IMR-90 (cell line): ENCODE data around the gene VIPR1. TPM values are rescaled to one million over a fixed set of nuclear protein-coding genes. Genes with fewer than 3 reads are reported as not detected.

Source experiments
- ATAC-seq: fragments of 200-7000 bp; cut with Tn5 transposase; 2 replicates; pipeline ENCODE4 v1.9.1; 2020; ENCODE audit warnings: low read depth, mild to moderate bottlenecking, moderate library complexity
- BruUV-seq: library from RNA; stranded (reverse); fragments of 400-500 nt; replicated peaks from 2 replicates; lab custom pipeline; 2021; lab: Mats Ljungman, UMichigan
- CTCF ChIA-PET: fragments of 300-600 bp; formaldehyde crosslinking; extraction: SDS; loops from one replicate; lab custom pipeline; 2021; ENCODE audit warnings: antibody characterized with exemption; lab: Yijun Ruan, JAX
- POLR2A ChIA-PET: fragments of 300-600 bp; sonication (Branson Sonifier 250); formaldehyde crosslinking; loops from one replicate; lab custom pipeline; 2022; ENCODE audit warnings: antibody characterized with exemption; ENCODE audit not compliant: unreplicated experiment; lab: Charles Lee
- DNase-seq: peaks from one replicate; pipeline ENCODE4 v3.0.0; 2013
- H2AFZ ChIP-seq: replicated peaks from 2 replicates; pipeline ENCODE3; 2013; ENCODE audit warnings: low read length, mild to moderate bottlenecking; ENCODE audit not compliant: poor library complexity
- H2AK5ac ChIP-seq: 2 replicates; pipeline ENCODE4 v1.6.1; 2013; ENCODE audit warnings: low read depth, low read length, inconsistent platforms
- H2AK9ac ChIP-seq: replicated peaks from 2 replicates; pipeline ENCODE3; 2013; ENCODE audit warnings: mild to moderate bottlenecking, low read depth, low read length, moderate library complexity; ENCODE audit not compliant: poor library complexity
- H2BK120ac ChIP-seq: 2 replicates; pipeline ENCODE4 v1.6.1; 2013; ENCODE audit warnings: low read depth, low read length, inconsistent platforms
- H2BK15ac ChIP-seq: 3 replicates; pipeline ENCODE4 v1.6.1; 2013; ENCODE audit warnings: low read depth, low read length, inconsistent platforms
- H2BK20ac ChIP-seq: 2 replicates; pipeline ENCODE4 v1.6.1; 2013; ENCODE audit warnings: low read depth, mild to moderate bottlenecking, inconsistent platforms, low read length, moderate library complexity
- H2BK5ac ChIP-seq: 2 replicates; pipeline ENCODE4 v1.6.1; 2013; ENCODE audit warnings: mild to moderate bottlenecking, low read depth, low read length, inconsistent platforms; ENCODE audit not compliant: poor library complexity, severe bottlenecking
- H3K14ac ChIP-seq: replicated peaks from 2 replicates; pipeline ENCODE4 v1.6.1; 2013; ENCODE audit warnings: low read depth, low read length, inconsistent platforms
- H3K18ac ChIP-seq: 2 replicates; pipeline ENCODE4 v1.6.1; 2013; ENCODE audit warnings: low read depth, low read length, control low read depth
- H3K23ac ChIP-seq: 2 replicates; pipeline ENCODE4 v1.6.1; 2013; ENCODE audit warnings: low read depth, low read length, inconsistent platforms
- H3K27ac ChIP-seq: 2 replicates; pipeline ENCODE4 v1.5.1; 2013; ENCODE audit warnings: mild to moderate bottlenecking, control low read depth, low read length; ENCODE audit not compliant: insufficient read depth
- H3K27me3 ChIP-seq: 2 replicates; pipeline ENCODE4 v1.6.1; 2013; ENCODE audit warnings: low read length; ENCODE audit not compliant: control insufficient read depth, insufficient read depth
- H3K36me3 ChIP-seq: 2 replicates; pipeline ENCODE4 v1.6.1; 2013; ENCODE audit warnings: low read length, mixed read lengths; ENCODE audit not compliant: control insufficient read depth, insufficient read depth
- H3K4ac ChIP-seq: 2 replicates; pipeline ENCODE4 v1.6.1; 2013; ENCODE audit warnings: low read depth, low read length, inconsistent platforms
- H3K4me1 ChIP-seq: 2 replicates; pipeline ENCODE4 v1.6.1; 2013; ENCODE audit warnings: low read length, mixed read lengths; ENCODE audit not compliant: control insufficient read depth, insufficient read depth
- H3K4me2 ChIP-seq: 2 replicates; pipeline ENCODE4 v1.6.1; 2013; ENCODE audit warnings: low read depth, mild to moderate bottlenecking, control low read depth, low read length, moderate library complexity
- H3K4me3 ChIP-seq: 2 replicates; pipeline ENCODE4 v1.5.1; 2013; ENCODE audit warnings: low read depth, mild to moderate bottlenecking, control low read depth, low read length, moderate library complexity; ENCODE audit not compliant: insufficient read depth
- H3K56ac ChIP-seq: 2 replicates; pipeline ENCODE4 v1.6.1; 2013; ENCODE audit warnings: low read length, inconsistent platforms; ENCODE audit not compliant: insufficient read depth; ENCODE audit errors: extremely low read depth
- H3K79me1 ChIP-seq, 2 experiments: 2 replicates each; pipeline ENCODE4 v1.6.1; 2013; ENCODE audit warnings: low read length in 2 of 2, inconsistent platforms in 1 of 2, low read depth in 1 of 2
- H3K9ac ChIP-seq: 2 replicates; pipeline ENCODE4 v1.6.1; 2013; ENCODE audit warnings: low read depth, low read length, control low read depth
- H3K9me1 ChIP-seq: 2 replicates; pipeline ENCODE4 v1.6.1; 2013; ENCODE audit warnings: low read length, inconsistent platforms; ENCODE audit not compliant: insufficient read depth
- H3K9me3 ChIP-seq: 2 replicates; pipeline ENCODE4 v1.6.1; 2013; ENCODE audit warnings: low read length; ENCODE audit not compliant: control insufficient read depth, insufficient read depth
- H4K20me1 ChIP-seq: 2 replicates; pipeline ENCODE4 v1.6.1; 2013; ENCODE audit warnings: low read length, inconsistent platforms; ENCODE audit not compliant: insufficient read depth
- H4K5ac ChIP-seq: 2 replicates; pipeline ENCODE4 v1.6.1; 2013; ENCODE audit warnings: mild to moderate bottlenecking, low read depth, low read length, control low read depth
- H4K8ac ChIP-seq, 2 experiments: 2 replicates each; pipeline ENCODE4 v1.6.1; 2013; ENCODE audit warnings: low read depth in 2 of 2, low read length in 2 of 2, control low read depth in 1 of 2, inconsistent platforms in 1 of 2
- H4K91ac ChIP-seq: 2 replicates; pipeline ENCODE4 v1.6.1; 2013; ENCODE audit warnings: low read depth, low read length, inconsistent platforms; ENCODE audit not compliant: insufficient read depth
- BHLHE40 ChIP-seq: fragments of 150-350 bp; IDR thresholded peaks from 2 replicates; pipeline ENCODE4 v1.6.1; 2016; ENCODE audit warnings: mild to moderate bottlenecking, low read depth, low read length
- CTCF ChIP-seq: conservative IDR thresholded peaks from 2 replicates; pipeline ENCODE4 v1.5.1; 2012; ENCODE audit warnings: mild to moderate bottlenecking, low read depth, low read length, improper control_type of control experiment
- MAFK ChIP-seq: IDR thresholded peaks from 2 replicates; pipeline ENCODE4 v1.6.1; 2012; ENCODE audit warnings: low read depth, low read length, improper control_type of control experiment
- MAZ ChIP-seq: IDR thresholded peaks from 2 replicates; pipeline ENCODE4 v1.6.1; 2012; ENCODE audit warnings: low read depth, mild to moderate bottlenecking, low read length, improper control_type of control experiment, moderate library complexity, borderline replicate concordance
- RFX5 ChIP-seq: IDR thresholded peaks from 2 replicates; pipeline ENCODE4 v1.8.0; 2012; ENCODE audit warnings: low read depth, mild to moderate bottlenecking, low read length, moderate library complexity
- WGBS, 2 experiments: methylation state at CpG; one replicate each; pipeline versions ENCODE4 v1.1.5 to v1.1.7; 2013; ENCODE audit warnings: missing lambda C conversion rate in 2 of 2; ENCODE audit not compliant: insufficient read length in 1 of 2; ENCODE audit errors: extremely low coverage in 2 of 2; 5-methylcytosine and 5-hydroxymethylcytosine counted together
- dilution Hi-C: fragments of 300-500 bp; cut with HindIII; formaldehyde crosslinking; loops from one replicate; pipeline ENCODE4 v1.14.3; 2018; ENCODE audit warnings: low sequenced_read_pairs; ENCODE audit not compliant: unreplicated experiment
- in situ Hi-C: fragments of 300-500 bp; cut with MboI; formaldehyde crosslinking; loops from 3 replicates; pipeline ENCODE4 v1.14.3; 2019; ENCODE audit warnings: low sequenced_read_pairs, inconsistent platforms, mixed read lengths
- intact Hi-C: fragments of 100-400 bp; cut with micrococcal nuclease; formaldehyde crosslinking; loops from 2 replicates; pipeline ENCODE4 v1.10.0; 2022
- polyA plus RNA-seq, 3 experiments: library from polyadenylated mRNA; depleted of rRNA; stranded (reverse); fragments of >200 nt; gene quantifications; 2 replicates each; pipeline ENCODE4 v1.2.3, GENCODE V29; 2012; ENCODE audit warnings: low replicate concordance in 1 of 3
- total RNA-seq: library from RNA; depleted of rRNA; stranded (reverse); fragments of >200 nt; gene quantifications from 2 replicates; pipeline ENCODE4 v1.2.3, GENCODE V29; 2012

The VIPR1 gene
- total and polyA plus RNA-seq, 2 of the 4 experiments (the other 2 are of a cell fraction) = not detected

GRCh38 chr3:42546691-42547213 lies 44.3 kb downstream of the VIPR1 start:
- Histone ChIP-seq H3K14ac (no peak overlapping the region), H4K5ac (no peak overlapping the region), H2BK120ac (no peak overlapping the region), H2BK5ac (no peak overlapping the region), H2BK15ac (no peak overlapping the region), H2AFZ (no peak overlapping the region), H3K79me1 (no peaks in the 10 kb centered on the region; a peak in 1 of 4 replicates), H3K56ac (no peak overlapping the region), H3K9ac (no peak overlapping the region), H4K91ac (no peak overlapping the region), H3K9me3 (no peaks in the 10 kb centered on the region), H3K18ac (no peak overlapping the region), H3K4me3 (no peak overlapping the region), H3K27ac (no peak overlapping the region), H2AK5ac (no peak overlapping the region), H4K20me1 (no peaks in the 10 kb centered on the region), H3K23ac (no peak overlapping the region), H3K9me1 (no peaks in the 10 kb centered on the region), H3K36me3 (peaks cover 1% of the 10 kb centered on the region), H3K4me2 (no peak overlapping the region), H3K27me3 (no peaks in the 10 kb centered on the region; the same call in 1 of the 2 replicates), H3K4me1 (no peaks in the 10 kb centered on the region; the same call in 1 of the 2 replicates), H3K4ac (no peak overlapping the region), H4K8ac (no peak overlapping the region), H2BK20ac (no peak overlapping the region), H2AK9ac (no peak overlapping the region)
- POLR2A ChIA-PET = no interaction called here
- CTCF ChIA-PET = interaction anchor here (1.0 to 1.5 kb wide), 4 partner anchors 11 to 15 kb away, joined by 3 to 10 read pairs (median 4); no protein-coding TSS in a partner anchor
- dilution Hi-C loops (no loop called here), intact Hi-C loops (loop anchor here (1.0 to 10.0 kb wide), 3 partner anchors 299 to 338 kb away; no protein-coding TSS in a partner anchor), in situ Hi-C loops (loop anchor here (10.0 kb wide), 1 partner anchor 312 kb away; no protein-coding TSS in a partner anchor)
- no peak for DNase-seq
- ATAC-seq = no peak
- no TSS peak for BruUV-seq
- 100% methylated on average over 2 of the region's 3 CpGs; no CpG with 5 or more reads in 1 of the 2 experiments for WGBS, 2 experiments
- peak; percentile 79 for TF ChIP-seq MAFK
- TF ChIP-seq CTCF = no peak
- TF ChIP-seq RFX5 = no peak
- no peak for TF ChIP-seq BHLHE40
- no peak for TF ChIP-seq MAZ
